ENCODE results near the gene KRTAP10-8.
"Not testable (repeated sequence)": the region's sequence is repeated elsewhere in the genome, so short reads cannot be mapped to it uniquely, and the experiment has no call there.

KRTAP10-8 gene

GRCh38 chr21:44600118-44600978 lies 11.5 kb upstream of the KRTAP10-8 start, which contains the start of gene KRTAP10-7:
KRTAP10-7 (plus strand) TSS chr21:44600597; CDS start chr21:44600622, 25 bp downstream.
- not testable (repeated sequence) for DNase-seq

- not testable (repeated sequence) for DNase-seq
These were observed 10.8 kb upstream of the KRTAP10-8 start for GRCh38 chr21:44601091-44601490.

- no peak for DNase-seq
These were observed 10.1 kb upstream of the KRTAP10-8 start for GRCh38 chr21:44601596-44602462.

GRCh38 chr21:44602463-44602850 lies 9.4 kb upstream of the KRTAP10-8 start:
- no peak for DNase-seq

GRCh38 chr21:44603109-44603875 lies 8.6 kb upstream of the KRTAP10-8 start:
- DNase-seq, result no peak

GRCh38 chr21:44603911-44604310 lies 8.0 kb upstream of the KRTAP10-8 start:
- DNase-seq, result no peak

- DNase-seq, result no peak
These were observed 5.4 kb upstream of the KRTAP10-8 start for GRCh38 chr21:44606495-44606894.

GRCh38 chr21:44609193-44609592 lies 2.7 kb upstream of the KRTAP10-8 start:
- DNase-seq, result no peak

GRCh38 chr21:44610157-44610843 lies 1.6 kb upstream of the KRTAP10-8 start:
- DNase-seq, result not testable (repeated sequence)

GRCh38 chr21:44611551-44611950 lies 328 bp upstream of the KRTAP10-8 start:
- DNase-seq, result no peak

- DNase-seq, result no peak
These were observed 870 bp downstream of the KRTAP10-8 start for GRCh38 chr21:44612669-44613229.

- no peak for DNase-seq
These were observed 1.7 kb downstream of the KRTAP10-8 start for GRCh38 chr21:44613386-44614155.

GRCh38 chr21:44614161-44614631 lies 2.3 kb downstream of the KRTAP10-8 start:
- DNase-seq, result no peak

- no peak for DNase-seq
These were observed 3.1 kb downstream of the KRTAP10-8 start for GRCh38 chr21:44614961-44615391.

GRCh38 chr21:44615466-44615865 lies 3.6 kb downstream of the KRTAP10-8 start:
- no peak for DNase-seq

- no peak for DNase-seq
These were observed 4.2 kb downstream of the KRTAP10-8 start for GRCh38 chr21:44615911-44616590.

- no peak for DNase-seq
These were observed 4.7 kb downstream of the KRTAP10-8 start for GRCh38 chr21:44616591-44616926.

GRCh38 chr21:44617071-44617501 lies 5.2 kb downstream of the KRTAP10-8 start:
- no peak for DNase-seq

GRCh38 chr21:44618504-44618903 lies 6.6 kb downstream of the KRTAP10-8 start:
- peak; percentile 22 for DNase-seq

- DNase-seq, result peak; percentile 76
These were observed 7.0 kb downstream of the KRTAP10-8 start for GRCh38 chr21:44618909-44619308.

Data from CD4-positive, alpha-beta T cell treated with Interleukin-6 for 4 hours (primary cell).